ENCODE measurements around the gene BFAR.
"Not testable (repeated sequence)": the region's sequence is repeated elsewhere in the genome, so short reads cannot be mapped to it uniquely, and the experiment has no call there.

Gene BFAR

GRCh38 chr16:14702672-14703071 is 69.9 kb downstream of the BFAR start:
- not testable (repeated sequence) for DNase-seq

GRCh38 chr16:14703156-14704011 is 70.6 kb downstream of the BFAR start, which contains the start of gene NPIPA3:
Gene NPIPA3, plus strand, starts transcription at chr16:14703411. Its CDS starts 5,533 bp downstream, at chr16:14708944.
- DNase-seq, result not testable (repeated sequence)
